UCSD-AML1 (cell line): ENCODE measurements around the gene UBXN6.

Experiments used
- DNase-seq: peaks from one replicate; lab custom pipeline; 2025; ENCODE audit not compliant: unreplicated experiment; lab: John Stamatoyannopoulos, UW

Gene UBXN6

DNA sequence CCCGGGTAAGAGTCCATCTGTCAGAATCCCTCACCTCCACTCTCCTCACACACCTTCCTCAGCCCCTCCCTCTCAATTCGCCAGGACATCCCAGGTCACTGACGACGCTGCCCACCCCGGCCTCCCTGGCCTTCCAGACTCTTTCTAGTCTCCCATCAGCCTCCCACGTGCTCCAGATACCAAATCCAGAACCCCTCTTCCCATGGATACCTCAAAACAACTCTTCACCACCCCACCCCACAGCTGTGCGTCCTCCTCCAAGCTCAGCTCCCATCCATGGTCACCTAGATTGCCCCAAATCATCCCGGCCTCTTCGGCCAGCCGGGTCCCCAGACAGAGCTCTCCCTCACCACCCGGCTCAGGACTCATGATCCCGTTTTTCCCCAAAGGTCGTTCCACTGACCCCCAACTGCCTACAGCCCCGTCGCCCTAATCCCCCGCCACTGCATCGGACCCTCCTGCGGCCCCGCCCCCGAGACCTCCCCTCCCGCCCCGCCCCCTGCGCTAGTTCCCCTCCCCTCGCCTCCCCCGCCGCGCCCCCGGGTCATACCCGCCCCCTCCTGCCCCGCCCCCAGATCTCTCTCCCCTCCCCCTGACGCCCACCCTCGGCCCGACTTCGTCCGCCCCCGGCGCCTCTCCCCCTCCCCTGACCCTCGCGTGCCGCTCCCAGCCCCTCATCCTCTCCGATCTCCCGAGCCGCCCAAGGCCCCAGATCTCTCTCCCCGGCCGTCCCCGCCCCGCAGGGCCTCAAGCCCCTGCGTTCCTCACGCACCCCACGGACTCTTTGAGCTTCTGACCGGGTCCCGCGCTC is 546 bp downstream of the UBXN6 start:
- peak; percentile 75 for DNase-seq

DNA sequence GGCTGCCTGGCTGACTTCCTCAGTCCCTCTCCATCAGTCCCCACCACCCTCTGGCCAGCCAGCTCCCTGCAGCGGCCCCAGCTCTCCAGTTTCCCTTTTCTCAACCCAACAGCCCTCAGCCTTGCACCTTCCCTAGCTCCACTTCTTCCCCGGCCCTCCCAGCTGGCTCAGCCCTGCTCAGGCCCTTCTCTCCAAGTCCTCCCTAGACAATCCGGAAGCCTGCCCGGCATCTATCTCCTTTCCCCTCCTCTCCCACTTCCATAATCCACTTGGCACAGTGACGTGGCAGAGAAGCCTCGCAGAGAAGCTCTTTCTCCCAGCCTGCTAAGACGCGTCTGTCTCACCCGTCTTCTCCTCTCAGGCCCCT is 1.1 kb downstream of the UBXN6 start:
- DNase-seq, result peak; percentile 59

DNA sequence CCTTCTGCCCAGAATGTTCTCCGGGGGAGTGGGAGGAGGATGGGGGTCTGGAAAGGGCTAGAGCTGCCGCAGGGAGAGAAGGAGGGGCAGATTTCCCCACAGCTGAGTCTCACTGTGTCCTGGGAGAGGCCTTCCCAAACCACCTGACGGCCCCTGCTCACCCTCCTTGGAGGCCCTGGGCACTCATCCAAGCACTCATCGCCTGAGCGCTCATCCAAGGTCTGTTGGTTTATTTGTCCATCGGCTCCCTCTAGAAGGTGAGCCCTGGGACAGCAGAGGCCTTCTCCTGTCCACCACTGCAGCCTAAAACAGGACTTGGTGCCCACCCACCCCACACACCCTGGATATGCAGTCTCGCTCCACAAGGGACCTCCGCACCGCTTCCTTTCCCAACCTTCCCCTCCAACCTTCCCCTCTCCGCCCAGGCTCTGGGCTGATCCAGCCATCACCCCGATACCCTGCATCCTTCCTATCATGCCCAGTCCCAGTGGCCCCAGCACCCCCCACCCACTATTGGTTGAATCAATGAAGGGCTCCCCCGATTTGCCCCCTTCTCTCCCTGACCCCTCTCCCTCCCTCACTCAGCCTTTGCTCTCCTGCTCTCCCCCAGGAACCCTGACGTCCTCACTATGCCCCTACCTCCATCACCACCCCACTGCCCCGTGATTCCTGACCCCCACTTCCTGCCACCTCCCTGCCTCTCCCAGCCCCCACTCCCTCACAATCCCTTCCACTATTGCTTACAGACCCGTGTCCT is 1.7 kb downstream of the UBXN6 start:
- no peak for DNase-seq

DNA sequence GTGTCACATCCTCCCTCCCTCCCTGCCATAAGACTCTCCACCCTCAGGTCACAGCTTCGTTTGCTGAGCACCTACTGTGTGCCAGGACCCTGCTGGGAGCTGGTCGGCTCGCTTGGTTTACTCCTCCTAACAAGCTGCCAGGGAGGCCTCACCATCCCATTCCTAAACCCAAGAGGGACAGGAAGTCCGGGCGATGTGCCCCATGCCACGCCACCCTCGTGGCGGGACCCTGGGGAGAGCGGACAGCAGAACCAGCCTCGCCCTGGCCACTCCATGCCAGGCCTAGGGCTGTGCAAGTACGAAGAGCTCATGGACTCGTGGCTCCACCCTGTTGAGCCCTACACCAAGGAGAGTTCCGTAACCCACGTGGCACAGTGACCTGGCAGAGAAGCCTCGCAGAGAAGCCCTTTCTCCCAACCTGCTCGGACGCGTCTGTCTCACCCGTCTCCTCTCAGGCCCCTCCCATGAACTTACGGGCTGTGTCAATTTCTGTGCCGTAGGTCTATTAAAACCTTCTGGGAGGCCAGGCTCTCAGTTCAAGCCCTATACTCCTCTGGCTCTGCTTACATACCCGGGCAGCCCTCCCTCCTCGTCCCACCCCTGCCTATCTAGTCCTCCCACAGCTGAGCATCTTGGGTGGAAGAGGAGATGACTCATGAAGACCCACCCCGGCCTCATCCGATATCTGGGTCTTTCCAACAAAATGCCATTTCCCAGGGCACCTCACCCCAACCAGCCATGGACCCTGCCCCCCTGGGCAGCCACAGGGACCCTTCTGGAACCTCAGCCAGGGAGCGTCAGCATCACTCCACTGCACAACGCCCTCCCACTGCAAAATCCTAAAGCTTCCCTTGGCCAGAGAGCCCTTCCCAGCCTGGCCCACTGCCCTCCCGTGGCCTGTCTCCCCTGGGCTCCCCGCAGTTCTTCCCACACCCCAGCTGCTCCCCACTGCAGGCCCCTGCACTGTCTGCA is 2.6 kb downstream of the UBXN6 start:
- no peak for DNase-seq

DNA sequence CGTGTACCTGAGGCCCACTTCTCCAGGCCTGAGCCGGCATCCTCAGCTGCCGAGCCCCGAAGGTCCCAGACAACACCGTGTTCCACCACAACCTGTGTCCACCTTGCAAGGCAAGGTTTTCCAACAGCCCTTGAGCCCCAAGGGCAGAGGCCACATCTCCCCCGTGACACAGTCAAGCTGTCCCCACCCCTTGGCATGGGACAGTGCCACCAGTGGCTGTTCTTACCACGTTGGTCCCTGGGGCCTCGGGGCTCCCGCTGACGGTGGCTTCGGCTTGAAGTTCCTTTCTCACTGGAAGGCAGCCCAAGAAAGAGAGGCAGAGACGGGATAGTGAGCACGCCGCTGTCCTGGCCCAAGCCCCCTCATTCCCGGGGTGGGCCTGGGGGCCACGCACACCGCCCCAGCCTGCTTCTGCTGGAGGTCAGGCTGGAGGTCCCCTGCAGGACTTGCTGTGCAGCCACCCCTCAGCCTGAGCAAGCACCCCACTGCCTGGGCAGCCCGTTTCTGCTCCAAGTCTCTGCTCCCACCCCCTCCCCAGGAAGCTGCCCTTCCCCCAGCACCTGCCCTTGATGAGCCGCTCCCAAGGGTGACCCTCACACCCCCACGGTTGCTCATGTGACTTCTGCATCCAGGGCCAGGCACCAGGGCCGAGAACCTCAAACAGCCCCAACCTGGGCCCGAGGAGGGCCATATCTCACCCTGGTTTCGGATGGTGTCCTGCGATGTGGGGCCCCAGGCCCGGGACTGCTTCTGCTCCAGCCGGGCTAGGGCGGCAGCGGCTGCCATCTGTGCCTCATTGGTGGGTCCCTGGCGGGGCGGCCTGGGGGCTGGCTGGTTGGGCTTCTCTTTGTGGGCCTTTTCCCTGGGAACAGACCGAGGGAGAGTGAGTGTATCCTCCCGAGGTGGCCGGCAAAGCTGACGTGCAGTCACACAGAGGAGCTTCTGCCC is 4.1 kb downstream of the UBXN6 start:
- DNase-seq, result no peak

DNA sequence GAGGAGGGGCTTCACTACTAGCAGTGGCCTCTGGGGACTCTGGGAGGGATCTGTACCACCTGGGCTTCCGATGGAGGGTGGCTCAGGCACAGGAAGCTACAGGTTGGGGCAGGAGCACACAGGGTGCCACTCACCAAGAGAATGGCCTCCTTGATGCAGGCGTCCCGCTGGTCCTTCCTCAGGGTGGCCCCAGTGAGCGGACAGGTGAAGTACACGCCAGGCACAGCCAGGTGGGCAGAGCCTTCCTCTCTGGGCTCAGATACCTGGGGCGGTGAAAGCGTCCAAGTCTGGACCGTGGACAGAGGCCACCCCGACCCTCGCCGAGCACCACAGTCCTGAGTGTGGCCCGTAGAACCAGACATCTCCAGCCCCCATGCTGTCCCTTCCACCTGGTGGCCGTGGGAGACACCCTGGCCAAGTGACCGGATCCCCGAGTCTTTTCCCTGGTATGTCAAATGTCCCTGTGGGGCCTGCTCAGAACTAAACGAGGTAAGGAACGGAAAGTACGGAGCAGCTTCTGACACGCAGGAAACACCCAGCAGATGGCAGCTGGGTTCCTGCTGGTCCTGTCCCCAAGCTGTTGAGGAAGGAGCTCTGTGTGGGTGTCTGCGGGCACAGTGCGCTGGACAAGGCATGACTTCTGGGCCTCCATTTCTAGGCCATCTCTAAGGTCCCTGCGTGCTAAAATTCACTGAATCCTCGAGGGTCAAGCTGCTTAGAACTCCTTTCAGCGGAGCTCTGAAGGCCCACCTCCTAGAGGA is 5.2 kb downstream of the UBXN6 start:
- no peak for DNase-seq

DNA sequence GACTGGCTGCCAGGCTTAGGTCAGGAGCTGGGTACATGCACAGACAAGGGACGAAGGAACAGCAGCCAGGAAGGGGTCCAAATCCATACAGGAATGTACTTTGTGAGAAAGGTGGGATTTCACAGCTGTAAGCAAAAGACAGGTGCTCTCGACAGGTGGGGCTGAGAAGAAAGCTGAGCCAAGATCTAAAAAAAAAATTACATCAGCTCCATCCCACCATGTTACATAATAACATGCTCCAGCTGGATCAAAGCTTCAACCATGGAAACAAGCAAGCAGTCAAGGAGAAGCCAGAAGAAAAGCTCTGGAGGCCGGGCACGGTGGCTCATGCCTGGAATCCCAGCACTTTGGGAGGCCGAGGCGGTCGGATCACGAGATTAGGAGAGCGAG is 8.0 kb downstream of the UBXN6 start:
- DNase-seq, result no peak

DNA sequence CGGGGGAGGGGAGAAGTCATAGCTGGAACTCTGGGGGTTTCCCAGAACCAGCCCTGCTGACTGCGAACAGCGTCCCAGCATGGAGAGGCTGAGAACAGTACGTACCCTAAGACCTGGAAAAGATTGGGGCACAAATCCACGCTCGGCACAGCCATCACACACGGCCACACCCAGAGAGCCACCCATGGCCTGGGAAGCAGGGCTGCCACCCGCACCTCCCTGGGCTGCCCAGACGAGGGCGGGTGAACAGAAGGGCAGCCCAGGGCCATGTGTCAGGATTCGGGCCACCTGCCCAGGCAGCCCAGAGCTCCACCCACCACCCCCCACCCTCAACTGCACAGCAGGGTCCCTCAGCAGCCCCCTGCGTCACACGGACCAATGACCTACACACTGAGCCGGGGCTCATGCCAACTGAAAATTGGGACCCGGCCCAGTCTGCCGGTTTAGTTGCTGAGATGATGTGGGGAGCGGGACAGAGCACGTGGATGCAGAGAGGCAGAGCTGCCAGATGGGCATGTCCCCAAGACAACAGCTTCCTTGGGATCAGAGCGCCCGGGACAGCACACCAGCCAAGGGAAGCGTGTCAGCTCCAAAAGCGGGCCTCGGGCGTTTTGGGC is 8.5 kb downstream of the UBXN6 start:
- DNase-seq, result no peak

DNA sequence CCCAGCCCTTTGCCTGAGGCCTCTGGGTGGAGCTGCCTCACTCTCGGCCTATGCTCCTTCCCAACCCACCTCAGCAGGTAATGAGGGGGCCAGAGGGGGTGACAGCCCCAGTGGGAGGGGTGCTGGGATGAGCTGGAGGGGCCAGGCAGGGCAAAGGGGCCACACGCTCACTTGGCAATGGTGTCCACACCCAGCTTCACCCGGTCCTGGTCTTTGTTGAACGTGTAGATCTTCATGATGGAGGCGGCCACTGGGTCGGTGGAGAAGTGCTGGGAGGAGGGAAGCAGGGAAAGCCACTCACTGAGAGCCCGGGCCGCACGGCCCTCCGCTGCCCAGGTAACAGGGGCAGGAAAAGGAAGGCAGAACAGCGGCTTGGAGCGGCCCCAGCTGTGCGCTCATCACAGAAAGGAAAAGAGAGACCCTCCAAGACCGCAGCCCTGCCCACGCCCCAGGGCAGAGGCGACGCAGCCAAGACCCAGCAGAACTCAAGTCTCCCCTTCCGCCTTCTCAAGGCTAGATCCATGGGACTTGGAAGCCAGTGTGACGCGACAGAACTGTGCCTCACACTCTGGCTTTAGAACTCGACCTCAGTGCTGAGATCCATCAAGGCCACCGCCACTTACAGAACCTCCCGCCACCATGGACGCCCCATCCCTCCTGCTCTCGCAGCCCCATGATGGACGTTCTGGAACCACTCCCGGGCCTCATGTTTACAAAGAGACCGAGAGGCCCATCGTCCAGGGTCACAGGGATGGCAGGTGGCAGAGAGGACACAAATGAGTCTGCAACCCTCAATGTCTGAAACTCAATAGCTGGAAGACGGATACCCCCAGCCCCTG is 9.2 kb downstream of the UBXN6 start:
- no peak for DNase-seq

DNA sequence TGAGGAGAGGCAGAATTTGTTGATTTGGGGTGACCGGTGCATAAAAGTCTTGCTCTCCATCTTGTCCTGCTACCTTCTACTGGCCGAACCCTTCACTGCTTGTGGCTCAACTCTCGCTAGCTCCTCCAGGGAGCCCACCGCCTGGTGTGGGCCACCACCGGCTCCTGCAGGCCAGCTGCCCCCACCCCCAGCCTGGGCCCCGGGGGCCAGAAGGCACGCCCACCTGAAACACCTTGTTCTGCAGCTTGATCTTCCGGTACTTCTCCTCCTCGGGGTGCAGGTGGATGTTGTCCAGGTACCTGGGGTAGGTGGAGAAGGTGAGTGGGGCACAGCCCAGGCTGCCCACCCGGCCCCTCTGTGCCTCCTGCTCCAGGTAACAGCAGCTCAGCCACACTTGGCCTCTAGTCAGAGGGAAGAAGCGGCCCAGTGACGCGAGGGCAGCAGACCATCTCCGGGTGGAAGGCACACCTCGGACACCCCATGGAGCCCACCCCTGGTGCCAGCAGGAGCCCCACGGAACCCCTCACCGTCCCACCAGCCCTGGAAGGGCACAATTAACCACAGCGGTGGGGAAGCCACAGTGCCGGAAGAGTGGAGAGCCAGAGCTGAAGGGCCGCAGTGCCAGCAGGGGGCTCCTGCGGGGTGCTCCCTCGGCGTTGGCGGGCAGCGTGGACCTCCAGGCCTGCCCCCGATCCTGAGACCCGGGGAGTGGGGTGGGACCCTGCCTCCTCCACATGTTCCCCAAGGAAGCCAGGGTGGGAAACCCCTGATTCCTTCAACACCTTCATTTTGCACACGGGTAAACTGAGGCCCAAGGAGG is 10.1 kb downstream of the UBXN6 start:
- no peak for DNase-seq

DNA sequence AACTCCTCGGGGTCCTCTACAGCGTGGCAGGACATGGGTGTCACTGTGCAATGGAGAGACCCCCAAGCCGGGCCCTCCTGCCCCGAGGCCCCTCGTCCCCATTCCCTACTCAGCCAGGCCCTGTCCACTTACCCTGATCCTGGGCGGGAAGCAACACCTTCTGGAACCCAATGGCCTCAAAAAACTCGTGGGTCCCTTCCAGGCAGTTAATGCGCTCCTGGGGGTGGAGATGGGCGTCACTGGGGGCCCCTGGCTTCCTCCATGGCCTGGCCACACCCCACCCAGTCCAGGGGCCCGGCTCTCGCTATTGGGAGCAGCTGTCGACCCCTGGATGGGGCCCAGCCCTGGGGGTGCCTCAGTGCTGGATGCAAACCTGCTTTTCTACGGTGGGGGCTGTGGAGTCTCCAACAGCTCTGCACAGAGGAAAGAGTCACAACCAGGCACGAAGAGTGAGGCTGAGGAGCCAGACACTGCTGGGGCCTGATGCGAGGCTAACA is 10.8 kb downstream of the UBXN6 start:
- no peak for DNase-seq

DNA sequence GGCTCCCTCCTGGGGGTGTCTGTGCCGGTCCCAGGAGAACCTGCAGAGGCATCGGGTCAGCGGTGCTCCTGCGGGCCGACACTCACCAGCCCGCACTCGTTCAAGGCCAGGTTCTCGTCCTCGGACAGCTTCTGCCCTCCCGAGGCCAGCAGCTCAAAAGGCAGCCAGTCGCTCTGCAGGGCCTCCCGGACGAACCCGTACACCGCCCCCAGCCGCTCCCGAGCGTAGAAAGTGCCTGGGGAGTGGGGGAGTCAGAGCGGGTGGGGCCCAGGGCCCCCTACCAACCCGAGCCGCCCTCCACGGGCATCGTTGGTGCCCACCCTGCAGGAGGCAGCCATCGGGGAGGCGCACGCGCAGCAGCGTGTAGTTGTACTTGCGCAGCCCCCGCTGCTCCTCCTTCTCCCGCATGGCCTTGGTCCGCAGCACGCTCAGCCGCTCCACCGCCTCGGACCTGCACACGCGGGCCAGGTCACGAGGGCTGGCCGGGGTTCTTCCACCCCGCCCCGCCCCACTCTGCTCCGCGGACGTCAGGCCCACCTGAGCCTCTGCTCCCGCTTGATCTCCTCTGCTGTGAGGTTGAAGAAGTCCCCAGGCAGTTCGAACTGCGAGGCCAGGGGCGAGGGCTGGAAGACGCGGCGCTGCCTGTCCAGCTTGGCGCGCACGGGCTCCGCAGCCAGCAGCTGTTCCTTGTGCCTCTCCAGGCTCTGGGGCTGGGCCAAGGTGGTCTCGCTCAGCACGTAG is 11.5 kb downstream of the UBXN6 start:
- DNase-seq, result no peak

DNA sequence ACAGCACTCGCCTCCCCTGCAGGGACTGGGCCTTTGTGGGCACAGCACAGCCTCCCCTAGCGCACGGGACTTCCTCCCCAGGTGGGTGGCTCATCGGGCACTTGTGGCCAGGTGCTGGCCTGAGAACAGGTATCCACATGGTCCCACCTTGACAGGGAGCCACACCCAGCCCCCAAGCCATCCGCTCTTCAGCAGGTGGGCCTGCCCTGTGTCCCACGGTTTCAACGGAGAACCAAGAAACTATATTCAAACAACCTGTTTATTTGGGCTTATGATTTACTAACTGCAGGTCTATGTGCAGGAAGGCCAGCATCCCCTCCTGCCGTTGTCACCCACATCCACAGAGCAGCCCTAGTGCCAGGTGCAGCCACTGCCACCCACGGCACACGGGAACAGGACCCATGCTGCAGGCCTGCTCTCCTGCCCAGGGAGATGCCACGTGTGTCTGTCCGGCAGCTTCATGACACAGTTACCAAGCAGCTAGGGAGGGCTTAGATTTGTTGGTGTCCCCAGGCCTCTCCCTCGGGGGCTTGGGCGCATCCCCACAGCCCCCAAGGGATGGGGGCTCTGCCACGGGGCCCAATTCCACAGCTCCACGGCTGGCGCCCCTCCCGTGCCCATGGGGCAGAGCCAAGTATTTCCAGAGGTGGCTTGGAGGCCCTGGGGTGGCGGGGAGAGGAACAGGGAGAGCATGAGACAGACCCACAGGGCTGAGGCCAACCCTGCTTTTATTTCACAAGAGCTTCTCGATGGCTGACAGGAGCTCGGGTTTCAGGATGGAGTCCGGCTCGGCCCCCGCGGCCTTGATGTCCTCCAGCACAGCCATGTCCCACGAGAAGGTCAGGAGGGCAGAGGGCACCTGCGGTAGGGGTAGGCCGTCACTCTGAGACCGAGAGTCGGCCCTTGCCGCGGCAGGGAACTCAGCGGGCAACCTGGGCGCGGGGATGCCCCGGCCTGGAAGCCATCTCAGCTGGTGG is 12.5 kb downstream of the UBXN6 start:
- no peak for DNase-seq

DNA sequence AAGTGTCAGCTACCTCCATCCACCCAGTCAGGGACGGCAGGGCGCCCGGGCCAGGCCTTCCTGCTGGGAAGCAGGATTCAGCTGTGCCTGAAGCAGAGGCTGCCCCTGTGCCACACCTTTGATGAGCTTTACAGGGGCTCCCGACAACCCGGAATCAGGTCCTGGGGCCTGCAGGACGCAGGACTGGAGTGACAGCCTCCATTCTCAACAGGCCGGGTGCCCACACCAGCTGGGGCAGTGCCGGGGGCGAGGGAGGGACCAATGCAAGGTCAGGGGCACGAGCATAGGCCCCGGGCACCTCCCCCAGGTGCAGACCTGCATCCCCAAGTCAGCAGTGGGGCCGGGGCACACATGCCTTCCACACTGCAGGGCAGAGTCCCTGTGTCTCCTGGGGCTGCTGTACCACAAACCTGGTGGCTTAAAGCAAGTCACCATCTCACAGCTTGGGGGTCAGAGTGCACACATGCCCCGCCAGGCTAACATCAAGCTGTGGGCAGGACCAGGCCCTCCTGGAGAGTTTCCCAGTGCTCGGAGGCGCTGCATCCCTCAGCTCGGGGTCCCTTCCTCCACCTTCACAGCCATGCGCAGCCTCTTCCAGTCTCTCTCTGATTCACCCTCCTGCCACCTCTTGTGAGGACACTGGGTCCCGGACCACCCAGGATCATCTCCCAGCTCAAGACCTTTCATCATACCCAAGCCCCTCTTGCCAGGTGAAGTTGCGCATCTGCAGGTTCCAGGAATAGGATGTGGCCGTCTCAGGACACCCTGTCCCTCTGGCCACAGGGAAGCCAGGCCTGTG is 13.4 kb downstream of the UBXN6 start:
- DNase-seq, result no peak

DNA sequence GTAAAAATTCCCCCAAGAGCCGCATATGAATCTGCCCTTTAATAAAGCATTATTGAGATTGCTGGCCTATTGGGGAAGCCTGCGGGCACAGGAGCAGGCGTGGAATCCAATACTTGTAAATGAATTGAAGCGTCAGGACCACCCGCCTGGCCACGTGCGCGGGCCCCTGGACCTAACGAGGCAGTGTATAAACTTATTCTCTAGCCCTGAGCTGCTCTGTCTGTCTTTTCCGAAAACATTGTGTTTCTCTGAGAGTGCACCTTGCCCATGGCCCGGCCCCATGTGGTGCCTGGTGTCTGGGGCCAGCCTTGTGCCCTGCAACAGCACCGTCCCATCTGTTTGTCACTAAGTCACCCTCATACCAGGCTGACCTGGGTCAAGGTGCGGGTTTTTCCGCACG is 14.4 kb downstream of the UBXN6 start:
- DNase-seq, result no peak
